Panc1 (cell line): ENCODE results near the gene ATP6V0B.

Experiments used
- POLR2AphosphoS5 ChIP-seq: IDR thresholded peaks from 2 replicates; pipeline ENCODE4 v1.6.1; 2012; ENCODE audit warnings: mild to moderate bottlenecking, low read depth, low read length, moderate library complexity
- SIN3A ChIP-seq: IDR thresholded peaks from 2 replicates; pipeline ENCODE4 v1.6.1; 2012; ENCODE audit warnings: low read depth, mild to moderate bottlenecking, low read length, moderate library complexity, borderline replicate concordance; ENCODE audit not compliant: insufficient read depth
- TF ChIP-seq, protein P1 (sequence below): fragments of 450-650 bp; IDR thresholded peaks from 2 replicates; pipeline ENCODE4 v1.5.1; 2017; ENCODE audit warnings: mild to moderate bottlenecking
- TF ChIP-seq, protein P2 (sequence below), 2 experiments: IDR thresholded peaks; 2 replicates each; pipeline ENCODE4 v1.6.1; 2011 to 2012; ENCODE audit warnings: low read depth in 2 of 2, control low read depth in 1 of 2, low read length in 1 of 2, mild to moderate bottlenecking in 1 of 2, moderate library complexity in 1 of 2; ENCODE audit not compliant: insufficient read depth in 1 of 2

DNA sequence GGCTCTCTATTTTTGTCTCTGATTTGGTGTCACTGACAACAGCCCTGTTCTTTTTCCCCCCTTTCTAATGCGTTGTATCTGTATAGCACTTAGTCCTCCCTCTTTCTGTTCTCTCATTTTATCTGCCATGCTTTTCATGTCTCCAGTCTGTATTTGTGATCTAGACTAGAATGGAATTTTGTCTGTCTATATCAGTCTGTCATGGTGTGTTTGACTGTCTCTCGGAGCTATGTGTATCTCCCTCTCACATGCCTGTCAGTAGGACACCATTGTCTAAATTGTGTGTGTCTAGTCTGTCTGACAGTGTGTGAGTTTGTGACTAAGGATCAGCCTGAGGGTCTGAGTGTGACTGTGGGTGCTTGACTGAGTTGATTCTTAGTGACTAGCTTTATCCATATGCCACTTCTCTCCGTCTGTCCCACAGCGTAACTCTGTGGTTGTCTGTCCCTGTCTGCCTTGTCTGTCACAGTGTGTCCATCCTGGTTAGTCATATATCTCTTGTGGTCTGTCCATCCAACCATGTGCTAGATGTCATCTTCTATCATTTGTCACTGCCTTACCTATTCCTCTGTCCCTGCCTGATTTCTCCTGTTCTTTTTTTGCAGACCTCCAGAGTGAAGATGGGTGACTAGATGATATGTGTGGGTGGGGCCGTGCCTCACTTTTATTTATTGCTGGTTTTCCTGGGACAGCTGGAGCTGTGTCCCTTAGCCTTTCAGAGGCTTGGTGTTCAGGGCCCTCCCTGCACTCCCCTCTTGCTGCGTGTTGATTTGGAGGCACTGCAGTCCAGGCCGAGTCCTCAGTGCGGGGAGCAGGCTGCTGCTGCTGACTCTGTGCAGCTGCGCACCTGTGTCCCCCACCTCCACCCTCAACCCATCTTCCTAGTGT lies 2.9 kb downstream of the ATP6V0B start:
- TF ChIP-seq SIN3A (no peak), POLR2AphosphoS5 (no peak)
- TF ChIP-seq, protein P1, sequence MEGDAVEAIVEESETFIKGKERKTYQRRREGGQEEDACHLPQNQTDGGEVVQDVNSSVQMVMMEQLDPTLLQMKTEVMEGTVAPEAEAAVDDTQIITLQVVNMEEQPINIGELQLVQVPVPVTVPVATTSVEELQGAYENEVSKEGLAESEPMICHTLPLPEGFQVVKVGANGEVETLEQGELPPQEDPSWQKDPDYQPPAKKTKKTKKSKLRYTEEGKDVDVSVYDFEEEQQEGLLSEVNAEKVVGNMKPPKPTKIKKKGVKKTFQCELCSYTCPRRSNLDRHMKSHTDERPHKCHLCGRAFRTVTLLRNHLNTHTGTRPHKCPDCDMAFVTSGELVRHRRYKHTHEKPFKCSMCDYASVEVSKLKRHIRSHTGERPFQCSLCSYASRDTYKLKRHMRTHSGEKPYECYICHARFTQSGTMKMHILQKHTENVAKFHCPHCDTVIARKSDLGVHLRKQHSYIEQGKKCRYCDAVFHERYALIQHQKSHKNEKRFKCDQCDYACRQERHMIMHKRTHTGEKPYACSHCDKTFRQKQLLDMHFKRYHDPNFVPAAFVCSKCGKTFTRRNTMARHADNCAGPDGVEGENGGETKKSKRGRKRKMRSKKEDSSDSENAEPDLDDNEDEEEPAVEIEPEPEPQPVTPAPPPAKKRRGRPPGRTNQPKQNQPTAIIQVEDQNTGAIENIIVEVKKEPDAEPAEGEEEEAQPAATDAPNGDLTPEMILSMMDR = no peak
- TF ChIP-seq, protein P2, sequence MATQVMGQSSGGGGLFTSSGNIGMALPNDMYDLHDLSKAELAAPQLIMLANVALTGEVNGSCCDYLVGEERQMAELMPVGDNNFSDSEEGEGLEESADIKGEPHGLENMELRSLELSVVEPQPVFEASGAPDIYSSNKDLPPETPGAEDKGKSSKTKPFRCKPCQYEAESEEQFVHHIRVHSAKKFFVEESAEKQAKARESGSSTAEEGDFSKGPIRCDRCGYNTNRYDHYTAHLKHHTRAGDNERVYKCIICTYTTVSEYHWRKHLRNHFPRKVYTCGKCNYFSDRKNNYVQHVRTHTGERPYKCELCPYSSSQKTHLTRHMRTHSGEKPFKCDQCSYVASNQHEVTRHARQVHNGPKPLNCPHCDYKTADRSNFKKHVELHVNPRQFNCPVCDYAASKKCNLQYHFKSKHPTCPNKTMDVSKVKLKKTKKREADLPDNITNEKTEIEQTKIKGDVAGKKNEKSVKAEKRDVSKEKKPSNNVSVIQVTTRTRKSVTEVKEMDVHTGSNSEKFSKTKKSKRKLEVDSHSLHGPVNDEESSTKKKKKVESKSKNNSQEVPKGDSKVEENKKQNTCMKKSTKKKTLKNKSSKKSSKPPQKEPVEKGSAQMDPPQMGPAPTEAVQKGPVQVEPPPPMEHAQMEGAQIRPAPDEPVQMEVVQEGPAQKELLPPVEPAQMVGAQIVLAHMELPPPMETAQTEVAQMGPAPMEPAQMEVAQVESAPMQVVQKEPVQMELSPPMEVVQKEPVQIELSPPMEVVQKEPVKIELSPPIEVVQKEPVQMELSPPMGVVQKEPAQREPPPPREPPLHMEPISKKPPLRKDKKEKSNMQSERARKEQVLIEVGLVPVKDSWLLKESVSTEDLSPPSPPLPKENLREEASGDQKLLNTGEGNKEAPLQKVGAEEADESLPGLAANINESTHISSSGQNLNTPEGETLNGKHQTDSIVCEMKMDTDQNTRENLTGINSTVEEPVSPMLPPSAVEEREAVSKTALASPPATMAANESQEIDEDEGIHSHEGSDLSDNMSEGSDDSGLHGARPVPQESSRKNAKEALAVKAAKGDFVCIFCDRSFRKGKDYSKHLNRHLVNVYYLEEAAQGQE (IDR thresholded peaks at IDR 0.05; ENCODE audit: insufficient read depth in 1 of 2, low read depth in 2 of 2, low read length in 1 of 2) = no peak
